Measurements from ENCODE around the gene RNF217. TPM values are rescaled to one million over a fixed set of nuclear protein-coding genes. Genes with fewer than 3 reads are reported as not detected.

The RNF217 gene, protein sequence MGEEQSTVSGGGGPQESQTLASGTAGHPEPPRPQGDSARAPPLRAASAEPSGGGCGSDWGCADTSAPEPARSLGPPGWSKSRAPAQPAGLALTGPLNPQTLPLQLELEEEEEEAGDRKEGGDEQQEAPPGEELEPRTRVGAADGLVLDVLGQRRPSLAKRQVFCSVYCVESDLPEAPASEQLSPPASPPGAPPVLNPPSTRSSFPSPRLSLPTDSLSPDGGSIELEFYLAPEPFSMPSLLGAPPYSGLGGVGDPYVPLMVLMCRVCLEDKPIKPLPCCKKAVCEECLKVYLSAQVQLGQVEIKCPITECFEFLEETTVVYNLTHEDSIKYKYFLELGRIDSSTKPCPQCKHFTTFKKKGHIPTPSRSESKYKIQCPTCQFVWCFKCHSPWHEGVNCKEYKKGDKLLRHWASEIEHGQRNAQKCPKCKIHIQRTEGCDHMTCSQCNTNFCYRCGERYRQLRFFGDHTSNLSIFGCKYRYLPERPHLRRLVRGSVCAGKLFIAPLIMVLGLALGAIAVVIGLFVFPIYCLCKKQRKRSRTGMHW
- 22.6 and 32.8 TPM in 2 replicates for total RNA-seq

DNA sequence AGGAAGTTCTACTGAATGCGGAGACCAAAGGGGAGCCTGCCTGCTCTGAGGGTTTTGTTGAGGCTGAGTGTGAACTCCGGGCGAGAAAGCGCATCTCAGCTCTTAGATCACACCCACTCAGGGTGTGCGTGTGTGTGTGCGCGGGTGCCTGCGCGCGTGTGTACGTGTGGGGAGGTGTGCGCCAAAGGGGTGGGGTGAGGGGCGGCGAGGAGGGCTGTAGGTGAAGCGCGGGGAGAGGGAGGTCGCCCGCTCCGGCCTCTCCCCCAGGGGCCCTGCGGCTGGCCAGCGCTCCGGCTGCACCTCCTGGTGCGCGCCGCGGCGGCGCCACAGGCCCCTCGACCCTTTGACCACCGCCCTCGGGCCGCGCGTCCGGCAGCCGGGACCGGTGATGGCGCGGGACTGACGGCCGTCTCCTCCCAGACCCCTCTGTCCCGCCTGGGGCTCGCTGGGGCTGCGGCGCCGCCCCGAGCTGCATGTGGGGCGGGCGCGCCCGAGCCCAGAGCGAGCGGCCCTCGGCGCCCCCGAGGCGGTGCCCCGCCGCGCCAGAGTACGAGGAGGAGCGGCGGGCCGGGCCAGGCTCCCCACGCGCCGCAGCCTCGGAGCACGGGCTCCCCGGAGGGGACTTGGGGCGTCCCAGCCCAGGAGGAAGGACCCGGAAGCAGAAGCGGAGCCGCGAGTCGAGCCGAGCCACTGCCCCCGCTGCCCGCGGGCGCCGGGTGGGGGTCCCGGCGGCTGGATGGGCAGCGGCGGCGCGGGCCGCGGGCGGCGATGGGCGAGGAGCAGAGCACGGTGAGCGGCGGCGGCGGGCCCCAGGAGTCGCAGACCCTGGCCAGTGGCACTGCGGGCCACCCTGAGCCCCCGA, at the start of gene RNF217:
Gene RNF217 (plus strand): TSS at position 661 of the 862 bp plus-strand sequence. CDS start 108 bp downstream, at position 769.

Other genes starting within 250 kb of the RNF217 start
- gene TPD52L1, start 191.3 kb downstream of the RNF217 start, total RNA-seq = 273 and 288 TPM in 2 replicates